Measurements from ENCODE around the gene SLC25A41. TPM values are rescaled to one million over a fixed set of nuclear protein-coding genes. Genes with fewer than 3 reads are reported as not detected.

SLC25A41 gene
- total and polyA plus RNA-seq, 2 of the 13 experiments (the other 11 are each of a cell fraction or from before 2014, with no cell fraction given) = 0.33 to 0.95 TPM

DNA sequence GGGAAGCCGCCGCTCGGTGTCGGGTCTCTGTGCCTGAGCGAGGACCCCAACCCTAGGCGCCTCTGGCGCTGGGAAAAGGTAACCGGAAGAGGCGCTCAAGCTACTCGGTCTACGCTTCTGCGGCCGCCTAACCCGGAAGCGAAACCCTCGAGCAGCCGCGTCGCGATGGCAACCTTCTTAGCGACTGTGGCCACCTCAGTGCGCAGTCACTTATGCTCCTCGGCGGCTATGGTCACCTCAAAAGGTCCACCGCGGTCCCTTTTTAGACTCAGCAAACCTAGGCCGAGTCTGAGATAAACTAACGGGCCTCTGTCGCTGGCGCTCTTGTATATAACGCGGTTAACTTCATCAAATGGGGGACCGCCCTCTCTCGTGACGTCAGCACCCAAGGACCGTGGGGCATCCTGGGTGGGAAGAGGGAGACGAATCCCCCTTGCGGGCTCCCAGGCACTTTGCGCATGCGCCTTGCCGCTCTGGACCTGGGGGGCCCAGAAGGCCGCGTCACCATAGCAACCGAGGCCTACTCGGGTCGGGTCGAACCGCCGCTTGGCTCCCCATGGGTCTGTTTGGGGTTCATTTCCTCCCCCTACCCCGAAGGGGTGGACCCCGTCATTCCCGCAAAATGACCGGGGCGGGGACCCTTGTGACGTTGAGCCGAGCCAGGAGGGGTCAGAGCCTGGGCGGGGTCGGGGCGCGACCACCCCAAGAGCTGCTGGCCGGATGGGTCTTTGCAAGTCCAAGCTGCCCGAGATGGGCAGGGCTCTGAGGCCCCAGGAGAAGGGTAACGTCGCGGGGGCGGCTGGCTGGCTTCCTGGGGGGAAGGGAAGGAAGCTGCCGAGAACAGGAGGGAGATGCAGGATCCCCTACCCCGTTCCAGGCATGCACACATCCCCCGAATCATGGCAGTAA is 40.2 kb downstream of the SLC25A41 start, which contains the start of gene GTF2F1 (continued):
- TF ChIP-seq, protein P1, sequence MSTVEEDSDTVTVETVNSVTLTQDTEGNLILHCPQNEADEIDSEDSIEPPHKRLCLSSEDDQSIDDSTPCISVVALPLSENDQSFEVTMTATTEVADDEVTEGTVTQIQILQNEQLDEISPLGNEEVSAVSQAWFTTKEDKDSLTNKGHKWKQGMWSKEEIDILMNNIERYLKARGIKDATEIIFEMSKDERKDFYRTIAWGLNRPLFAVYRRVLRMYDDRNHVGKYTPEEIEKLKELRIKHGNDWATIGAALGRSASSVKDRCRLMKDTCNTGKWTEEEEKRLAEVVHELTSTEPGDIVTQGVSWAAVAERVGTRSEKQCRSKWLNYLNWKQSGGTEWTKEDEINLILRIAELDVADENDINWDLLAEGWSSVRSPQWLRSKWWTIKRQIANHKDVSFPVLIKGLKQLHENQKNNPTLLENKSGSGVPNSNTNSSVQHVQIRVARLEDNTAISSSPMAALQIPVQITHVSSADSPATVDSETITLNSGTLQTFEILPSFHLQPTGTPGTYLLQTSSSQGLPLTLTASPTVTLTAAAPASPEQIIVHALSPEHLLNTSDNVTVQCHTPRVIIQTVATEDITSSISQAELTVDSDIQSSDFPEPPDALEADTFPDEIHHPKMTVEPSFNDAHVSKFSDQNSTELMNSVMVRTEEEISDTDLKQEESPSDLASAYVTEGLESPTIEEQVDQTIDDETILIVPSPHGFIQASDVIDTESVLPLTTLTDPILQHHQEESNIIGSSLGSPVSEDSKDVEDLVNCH (CRISPR knock-in tag; IDR thresholded peaks at IDR 0.05) = no peak
- TF ChIP-seq BORCS8-MEF2B (CRISPR knock-in tag; IDR thresholded peaks at IDR 0.05) (0 out of 2 replicates have a peak, but pooled peaks have one; percentile 22), HMG20A (CRISPR knock-in tag; IDR thresholded peaks at IDR 0.05; ENCODE audit: borderline replicate concordance) (no peak), JUND (CRISPR knock-in tag; IDR thresholded peaks at IDR 0.05) (no peak), ZNF207 (IDR thresholded peaks at IDR 0.05; ENCODE audit: borderline replicate concordance) (no peak), HIVEP1 (CRISPR knock-in tag; IDR thresholded peaks at IDR 0.05) (peak; percentile 37), NR2F2 (IDR thresholded peaks at IDR 0.05; ENCODE audit: borderline replicate concordance, low read depth) (0 out of 2 replicates have a peak, but pooled peaks have one; percentile 25), ZNF75D (CRISPR knock-in tag; IDR thresholded peaks at IDR 0.05; ENCODE audit: borderline replicate concordance) (no peak), FIP1L1 (IDR thresholded peaks at IDR 0.05; ENCODE audit: borderline replicate concordance, insufficient read depth, low read depth, low read length) (no peak), PPARG (CRISPR knock-in tag; conservative IDR thresholded peaks at IDR 0.05) (no peak), TMF1 (CRISPR knock-in tag; IDR thresholded peaks at IDR 0.05; ENCODE audit: low read depth) (0 out of 2 replicates have a peak, but pooled peaks have one; percentile 10), HHEX (CRISPR knock-in tag; IDR thresholded peaks at IDR 0.05) (0 out of 2 replicates have a peak, but pooled peaks have one; percentile 12), GABPA (IDR thresholded peaks at IDR 0.05; ENCODE audit: low read depth, low read length) (peak; percentile 85), GABPA (CRISPR knock-in tag; IDR thresholded peaks at IDR 0.05; ENCODE audit: low read depth) (peak; percentile 96), POLR2AphosphoS5 (IDR thresholded peaks at IDR 0.05; ENCODE audit: low read depth, low read length) (peak; percentile 76), ZNF615 (CRISPR knock-in tag; IDR thresholded peaks at IDR 0.05; ENCODE audit: borderline replicate concordance) (no peak), ZNF224 (CRISPR knock-in tag; IDR thresholded peaks at IDR 0.05) (peak; percentile 26; the same call in 1 of the 2 replicates), MATR3 (CRISPR knock-in tag; IDR thresholded peaks at IDR 0.05) (no peak), MED8 (CRISPR knock-in tag; IDR thresholded peaks at IDR 0.05; ENCODE audit: insufficient replicate concordance) (no peak), THYN1 (CRISPR knock-in tag; IDR thresholded peaks at IDR 0.05; ENCODE audit: borderline replicate concordance, low read depth) (0 out of 2 replicates have a peak, but pooled peaks have one; percentile 20), KDM6A (CRISPR knock-in tag; IDR thresholded peaks at IDR 0.05; ENCODE audit: low read depth) (no peak), MED1 (CRISPR knock-in tag; IDR thresholded peaks at IDR 0.05) (no peak; the same call in 1 of the 2 replicates), IKZF5 (CRISPR knock-in tag; IDR thresholded peaks at IDR 0.05) (peak; percentile 16; the same call in 1 of the 2 replicates), CAMTA2 (CRISPR knock-in tag; IDR thresholded peaks at IDR 0.05; ENCODE audit: borderline replicate concordance) (peak; percentile 66; the same call in 1 of the 2 replicates), ZNF572 (CRISPR knock-in tag; IDR thresholded peaks at IDR 0.05) (0 out of 2 replicates have a peak, but pooled peaks have one; percentile 55), THAP11 (CRISPR knock-in tag; IDR thresholded peaks at IDR 0.05) (peak; percentile 92), GATAD1 (CRISPR knock-in tag; IDR thresholded peaks at IDR 0.05) (peak; percentile 92), ZNF776 (CRISPR knock-in tag; IDR thresholded peaks at IDR 0.05) (peak; percentile 39; the same call in 1 of the 2 replicates)

All from HepG2 (cell line).